ENCODE data around the gene UNC93A.

GRCh38 chr6:167285077-167285770 lies 5.9 kb upstream of the UNC93A start:
- TF ChIP-seq RAD21 (conservative IDR thresholded peaks at IDR 0.05) (no peak), REST (IDR thresholded peaks at IDR 0.05; ENCODE audit: borderline replicate concordance) (no peak), CTCF (IDR thresholded peaks at IDR 0.05; ENCODE audit: poor library complexity, severe bottlenecking) (no peak), SMC3 (conservative IDR thresholded peaks at IDR 0.05; ENCODE audit: poor library complexity) (no peak), POLR2AphosphoS5 (IDR thresholded peaks at IDR 0.05) (no peak), TAF1 (IDR thresholded peaks at IDR 0.05; ENCODE audit: low read depth) (no peak), EZH2 (IDR thresholded peaks at IDR 0.05; ENCODE audit: borderline replicate concordance, insufficient read depth, low read length, poor library complexity, severe bottlenecking) (no peak)

All from neural cell (in vitro differentiated cells).